Ecto neural progenitor cell (in vitro differentiated cells): ENCODE results near the gene TMEM213.

Source experiments
- DNase-seq: peaks from one replicate; pipeline ENCODE4 v3.0.0-alpha.2; 2018; ENCODE audit warnings: low spot score

TMEM213 gene

GRCh38 chr7:138876326-138876725 lies 78.5 kb downstream of the TMEM213 start:
- no peak for DNase-seq

- DNase-seq, result no peak
These were observed 80.3 kb downstream of the TMEM213 start for GRCh38 chr7:138878051-138878450.

GRCh38 chr7:138878856-138879255 lies 81.1 kb downstream of the TMEM213 start:
- DNase-seq, result no peak

GRCh38 chr7:138879356-138879755 lies 81.6 kb downstream of the TMEM213 start:
- DNase-seq, result no peak

GRCh38 chr7:138880881-138881578 lies 83.2 kb downstream of the TMEM213 start:
- DNase-seq, result no peak

GRCh38 chr7:138881579-138882188 lies 83.9 kb downstream of the TMEM213 start:
- no peak for DNase-seq

GRCh38 chr7:138882249-138882648 lies 84.5 kb downstream of the TMEM213 start:
- DNase-seq, result no peak

GRCh38 chr7:138885383-138886147 lies 87.8 kb downstream of the TMEM213 start:
- no peak for DNase-seq

GRCh38 chr7:138886501-138886917 lies 88.7 kb downstream of the TMEM213 start:
- DNase-seq, result no peak

GRCh38 chr7:138887085-138887710 lies 89.4 kb downstream of the TMEM213 start:
- DNase-seq, result no peak
